ENCODE measurements around the gene MMAB. TPM values are rescaled to one million over a fixed set of nuclear protein-coding genes. Genes with fewer than 3 reads are reported as not detected.
A peak's percentile ranks its signal among the peaks of the same experiment; 100 is the strongest.

Gene MMAB
- 45.9 and 46.0 TPM in 2 replicates for total RNA-seq
- polyA plus RNA-seq, result 37.5 and 39.1 TPM in 2 replicates
- 38.8 and 43.7 TPM in 2 replicates for polyA plus RNA-seq (2011; cell fraction: cytosol; rRNA removed)
- polyA plus RNA-seq (2011; cell fraction: nucleus; rRNA removed), result 40.1 and 41.0 TPM in 2 replicates
- polyA plus RNA-seq (2012), result 30.8 and 32.7 TPM in 2 replicates
- 23.7 and 28.6 TPM in 2 replicates for polyA minus RNA-seq
- polyA minus RNA-seq (2011; cell fraction: cytosol; rRNA and poly(A)+ RNA removed), result 32.5 TPM
- polyA minus RNA-seq (2011; cell fraction: nucleus; rRNA and poly(A)+ RNA removed), result 10.3 and 11.3 TPM in 2 replicates
- percentile 58 among the genes with signal in this experiment for Bru-seq, nascent RNA
- BruChase-seq, experiment 1, labeled RNA remaining after a 6-hour chase, result percentile 42 among the genes with signal in this experiment
- percentile 48 among the genes with signal in this experiment for BruChase-seq, experiment 2, labeled RNA remaining after a 2-hour chase
- long read RNA-seq, full-length matches to known transcripts, result 81 of 108 reads
- long read RNA-seq, partial matches to known transcripts, result 7 of 108 reads
- long read RNA-seq, other reads (novel, unspliced or antisense), result 20 of 108 reads

- Histone ChIP-seq H3K4me2 (ENCODE audit: insufficient read depth, low read length) (peak within 1 kb of the TSS; percentile 84), H3K9ac (replicated peaks; ENCODE audit: extremely low read depth, insufficient read depth, low read length) (peak within 1 kb of the TSS; percentile 45), H3K27me3 (ENCODE audit: control insufficient read depth in 2 of 2, insufficient read depth in 2 of 2, low read length in 2 of 2) (no peaks in the 10 kb centered on the region), H3K4me1 (ENCODE audit: control insufficient read depth, extremely low read depth, insufficient read depth, low read length) (peaks cover 16% of the 10 kb centered on the region), H3K27ac (ENCODE audit: insufficient read depth, low read depth, low read length) (peak within 1 kb of the TSS; percentile 42), H3K36me3 (ENCODE audit: control insufficient read depth in 2 of 2, extremely low read depth in 1 of 2, insufficient read depth in 2 of 2, low read length in 2 of 2) (peaks cover 2 to 16% of the 10 kb centered on the region in 2 experiments), H3K79me2 (ENCODE audit: control insufficient read depth, insufficient read depth, low read length) (peaks cover 6% of the 10 kb centered on the region), H3K9me1 (replicated peaks; ENCODE audit: control insufficient read depth, extremely low read depth, insufficient read depth, low read length) (no peaks in the 10 kb centered on the region), H3K4me3 (replicated peaks in 1 of 3; ENCODE audit: insufficient read depth in 1 of 3, low read depth in 1 of 3, low read length in 3 of 3) (peak within 1 kb of the TSS; percentile 27 to 83 (median 82)), H3K9me3 (replicated peaks; ENCODE audit: control insufficient read depth, insufficient read depth, low read length) (no peaks in the 10 kb centered on the region), H4K20me1 (replicated peaks; ENCODE audit: control insufficient read depth, extremely low read depth, insufficient read depth, low read length) (no peaks in the 10 kb centered on the region), H2AFZ (ENCODE audit: low read depth, low read length) (peak within 1 kb of the TSS; percentile 66)
- BruUV-seq (replicated peaks), result TSS peak; percentile 80
- intact Hi-C loops (cut with micrococcal nuclease) (loop anchor here (1.0 to 10.0 kb wide), 5 partner anchors 54 to 202 kb away; partner anchors contain the start of genes FAM222A, KCTD10 and UBE3B), dilution Hi-C loops (cut with MboI; ENCODE audit: extremely low pct_ligation_motif_present, low sequenced_read_pairs) (no loop called here)
- CTCF ChIA-PET, result interaction anchor here (0.7 to 4.2 kb wide), 12 partner anchors 13 to 272 kb away, joined by 3 to 37 read pairs (median 6); no protein-coding TSS in a partner anchor
- FAIRE-seq (peak; percentile 98), DNase-seq (ENCODE audit: low read depth, low spot score) (peak; percentile 99)
- POLR2A ChIA-PET, result interaction anchor here (1.1 to 1.3 kb wide), 2 partner anchors 13 to 25 kb away, joined by 3 read pairs; no protein-coding TSS in a partner anchor
- TF ChIP-seq EZH2 (IDR thresholded peaks at IDR 0.05; ENCODE audit: borderline replicate concordance, low read depth, low read length, severe bottlenecking) (no peak), POLR2AphosphoS5 (IDR thresholded peaks at IDR 0.05; ENCODE audit: insufficient read depth, low read depth, low read length) (peak; percentile 52), MYC (IDR thresholded peaks at IDR 0.05; ENCODE audit: low read depth, low read length) (peak; percentile 83), JUN (IDR thresholded peaks at IDR 0.05; ENCODE audit: borderline replicate concordance, insufficient read depth, insufficient read length, low read depth) (no peak), CTCF (IDR thresholded peaks at IDR 0.05; ENCODE audit: extremely low read depth in 1 of 2, insufficient read depth in 1 of 2, low read depth in 1 of 2, low read length in 2 of 2) (no peak), FOS (IDR thresholded peaks at IDR 0.05; ENCODE audit: borderline replicate concordance, insufficient read depth, low read length) (no peak), GATA2 (IDR thresholded peaks at IDR 0.05; ENCODE audit: insufficient read depth, insufficient read length, low read depth, low read length) (no peak), POLR2A (IDR thresholded peaks at IDR 0.05; ENCODE audit: low read depth, low read length) (peak; percentile 73), MAX (IDR thresholded peaks at IDR 0.05; ENCODE audit: insufficient read depth, insufficient read length) (peak; percentile 90)
These were observed at the start of gene MMAB, which contains the start of gene MVK for GRCh38 chr12:109573029-109573913. MMAB (minus strand) TSS chr12:109573504; CDS start chr12:109573480, 24 bp downstream. MVK (plus strand) TSS chr12:109573794; CDS start chr12:109574823, 1,029 bp downstream.

Data from endothelial cell of umbilical vein (primary cell).